Sigmoid colon (tissue), 3 donors: ENCODE data around the gene NTS.

Experiments
- POLR2A ChIP-seq, 2 donors: fragments of 450-650 bp; IDR thresholded peaks; one replicate each; pipeline ENCODE4 v1.6.1; 2016; ENCODE audit warnings: antibody characterized with exemption in 2 of 2, mild to moderate bottlenecking in 2 of 2, moderate library complexity in 2 of 2
- TF ChIP-seq, protein P1 (sequence below), 4 experiments: fragments of 450-650 bp in 3 of 4; fragments of 200-600 bp in 1 of 4; IDR thresholded peaks; one replicate each; pipeline ENCODE4 v1.5.1; 2016 to 2019; ENCODE audit warnings: antibody characterized with exemption in 4 of 4, mild to moderate bottlenecking in 3 of 4, moderate library complexity in 2 of 4

DNA sequence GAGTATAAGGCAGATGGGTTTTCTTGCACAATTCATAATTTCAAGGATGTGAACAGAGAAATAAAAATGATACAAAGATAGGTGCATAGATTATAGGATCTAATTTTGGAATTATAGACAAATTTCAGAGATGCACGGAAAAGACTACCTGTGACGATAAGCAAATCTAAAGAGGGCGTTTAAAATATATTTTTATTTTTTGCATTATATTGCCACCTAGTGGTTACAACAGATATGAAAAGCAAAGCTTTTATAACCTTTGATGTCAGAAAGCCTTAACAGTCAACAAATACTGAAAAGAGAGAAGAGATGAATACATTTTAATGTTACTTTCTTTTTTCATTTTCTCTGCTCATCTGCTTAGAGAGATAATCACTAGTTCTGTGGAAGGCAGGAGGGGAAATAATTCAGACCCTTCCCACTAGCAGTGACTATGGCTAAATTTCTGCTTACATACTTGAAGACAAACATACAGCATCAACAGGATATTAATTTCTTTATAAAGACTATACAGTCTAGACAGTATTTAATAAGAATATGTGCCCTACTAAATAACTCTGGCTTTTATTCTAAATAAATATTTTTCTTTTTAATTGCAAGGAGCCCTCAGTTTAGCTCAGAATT lies 46.3 kb downstream of the NTS start:
- TF ChIP-seq, protein P1, sequence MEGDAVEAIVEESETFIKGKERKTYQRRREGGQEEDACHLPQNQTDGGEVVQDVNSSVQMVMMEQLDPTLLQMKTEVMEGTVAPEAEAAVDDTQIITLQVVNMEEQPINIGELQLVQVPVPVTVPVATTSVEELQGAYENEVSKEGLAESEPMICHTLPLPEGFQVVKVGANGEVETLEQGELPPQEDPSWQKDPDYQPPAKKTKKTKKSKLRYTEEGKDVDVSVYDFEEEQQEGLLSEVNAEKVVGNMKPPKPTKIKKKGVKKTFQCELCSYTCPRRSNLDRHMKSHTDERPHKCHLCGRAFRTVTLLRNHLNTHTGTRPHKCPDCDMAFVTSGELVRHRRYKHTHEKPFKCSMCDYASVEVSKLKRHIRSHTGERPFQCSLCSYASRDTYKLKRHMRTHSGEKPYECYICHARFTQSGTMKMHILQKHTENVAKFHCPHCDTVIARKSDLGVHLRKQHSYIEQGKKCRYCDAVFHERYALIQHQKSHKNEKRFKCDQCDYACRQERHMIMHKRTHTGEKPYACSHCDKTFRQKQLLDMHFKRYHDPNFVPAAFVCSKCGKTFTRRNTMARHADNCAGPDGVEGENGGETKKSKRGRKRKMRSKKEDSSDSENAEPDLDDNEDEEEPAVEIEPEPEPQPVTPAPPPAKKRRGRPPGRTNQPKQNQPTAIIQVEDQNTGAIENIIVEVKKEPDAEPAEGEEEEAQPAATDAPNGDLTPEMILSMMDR (IDR thresholded peaks at IDR 0.05) = peak in 2 of 4 experiments; percentile 24 to 64
- no peak for TF ChIP-seq POLR2A (IDR thresholded peaks at IDR 0.05)
